GM12878 (cell line): ENCODE measurements around the gene DIS3L2. TPM values are rescaled to one million over a fixed set of nuclear protein-coding genes. Genes with fewer than 3 reads are reported as not detected.
"Not testable (repeated sequence)": the region's sequence is repeated elsewhere in the genome, so short reads cannot be mapped to it uniquely, and the experiment has no call there.

Experiments
- ATAC-seq: fragments of 200-7000 bp; cut with Tn5 transposase; 3 replicates; pipeline ENCODE4 v1.9.1; 2020; ENCODE audit warnings: mild to moderate bottlenecking, moderate library complexity
- BruUV-seq: library from RNA; stranded (reverse); fragments of 400-500 nt; replicated peaks from 2 replicates; lab custom pipeline; 2021; lab: Mats Ljungman, UMichigan
- CTCF ChIA-PET: fragments of 300-600 bp; sonication (Branson Sonifier 250); formaldehyde crosslinking; extraction: SDS; loops from one replicate; lab custom pipeline; 2021; ENCODE audit warnings: inconsistent platforms; lab: Yijun Ruan, JAX
- POLR2A ChIA-PET: fragments of 350-600 bp; formaldehyde crosslinking; extraction: SDS; loops from one replicate; lab custom pipeline; 2021; ENCODE audit warnings: inconsistent platforms; lab: Charles Lee
- RAD21 ChIA-PET: fragments of 300-600 bp; sonication (Branson Sonifier 250); formaldehyde crosslinking; loops from one replicate; lab custom pipeline; 2023; ENCODE audit warnings: antibody characterized with exemption; ENCODE audit not compliant: unreplicated experiment; lab: Charles Lee
- SMC1A ChIA-PET: fragments of 300-600 bp; sonication (Branson Sonifier 250); formaldehyde crosslinking; loops from one replicate; lab custom pipeline; 2023; ENCODE audit not compliant: unreplicated experiment, uncharacterized antibody; lab: Charles Lee
- DNase-seq: peaks from one replicate; pipeline ENCODE4 v3.0.0-alpha.2; 2011; ENCODE audit warnings: low read depth, low spot score
- FAIRE-seq: peaks from 3 replicates; lab custom pipeline; 2011; peaks lifted over from hg19 to GRCh38; lab: Jason Lieb, UNC
- H2AFZ ChIP-seq: 2 replicates; pipeline ENCODE4 v1.6.0; 2011; ENCODE audit warnings: low read depth, low read length, control low read depth; ENCODE audit not compliant: control insufficient read depth
- H3K27ac ChIP-seq: 2 replicates; pipeline ENCODE4 v1.5.1; 2011; ENCODE audit warnings: control low read depth; ENCODE audit not compliant: control insufficient read depth, insufficient read depth
- H3K27me3 ChIP-seq, 2 experiments: replicated peaks in 1 of 2; 2 replicates each; pipeline versions ENCODE4 v1.6.0 to v1.6.1; 2011; ENCODE audit warnings: low read length in 1 of 2; ENCODE audit not compliant: control insufficient read depth in 2 of 2, insufficient read depth in 2 of 2
- H3K36me3 ChIP-seq, 2 experiments: 2 replicates each; pipeline ENCODE4 v1.5.1; 2011; ENCODE audit warnings: low read length in 1 of 2; ENCODE audit not compliant: control insufficient read depth in 2 of 2, insufficient read depth in 2 of 2
- H3K4me1 ChIP-seq: 2 replicates; pipeline ENCODE4 v1.6.1; 2011; ENCODE audit warnings: mild to moderate bottlenecking, low read length, moderate library complexity, mixed read lengths; ENCODE audit not compliant: control insufficient read depth, insufficient read depth
- H3K4me2 ChIP-seq: 2 replicates; pipeline ENCODE4 v1.6.0; 2011; ENCODE audit warnings: control low read depth; ENCODE audit not compliant: control insufficient read depth, insufficient read depth
- H3K4me3 ChIP-seq: fragments of 200-600 bp; sonication (generic); 2 replicates; pipeline ENCODE4 v1.5.1; 2016
- H3K79me2 ChIP-seq: 2 replicates; pipeline ENCODE4 v1.6.0; 2011; ENCODE audit warnings: low read length; ENCODE audit not compliant: control insufficient read depth, insufficient read depth
- H3K9ac ChIP-seq: 2 replicates; pipeline ENCODE4 v1.8.0; 2011; ENCODE audit warnings: low read length, control low read depth, mixed read lengths; ENCODE audit not compliant: control insufficient read depth, insufficient read depth
- H3K9me3 ChIP-seq: replicated peaks from 3 replicates; pipeline ENCODE4 v1.5.1; 2011; ENCODE audit warnings: mild to moderate bottlenecking, low read length; ENCODE audit not compliant: control insufficient read depth, insufficient read depth
- H4K20me1 ChIP-seq: 2 replicates; pipeline ENCODE4 v1.6.0; 2011; ENCODE audit not compliant: control insufficient read depth, insufficient read depth
- CHD2 ChIP-seq: IDR thresholded peaks from 2 replicates; pipeline ENCODE4 v1.6.1; 2011; ENCODE audit warnings: low read depth, low read length, improper control_type of control experiment, borderline replicate concordance
- IKZF2 ChIP-seq, 2 experiments: fragments of 450-650 bp; IDR thresholded peaks; 2 replicates each; pipeline ENCODE4 v1.6.1; 2017; ENCODE audit warnings: mild to moderate bottlenecking in 2 of 2, moderate library complexity in 2 of 2
- MYB ChIP-seq: fragments of 150-350 bp; IDR thresholded peaks from 2 replicates; pipeline ENCODE4 v1.6.1; 2014; ENCODE audit warnings: mild to moderate bottlenecking, low read depth, low read length, borderline replicate concordance
- POU2F2 ChIP-seq: IDR thresholded peaks from 3 replicates; pipeline ENCODE4 v1.6.1; 2011; ENCODE audit warnings: low read depth, mild to moderate bottlenecking, low read length, borderline replicate concordance
- RCOR1 ChIP-seq: conservative IDR thresholded peaks from 2 replicates; pipeline ENCODE4 v1.6.1; 2012; ENCODE audit warnings: low read depth, low read length, improper control_type of control experiment
- ZBED1 ChIP-seq: IDR thresholded peaks from 2 replicates; pipeline ENCODE4 v1.6.1; 2016; ENCODE audit warnings: borderline replicate concordance
- WGBS: methylation state at CpG from one replicate; pipeline ENCODE4 v1.1.6; 2016; ENCODE audit warnings: low lambda C conversion rate; ENCODE audit not compliant: insufficient replicate concordance, insufficient coverage; ENCODE audit errors: missing lambda C conversion rate; 5-methylcytosine and 5-hydroxymethylcytosine counted together
- in situ Hi-C: fragments of 300-500 bp; cut with MboI; formaldehyde crosslinking; loops from 9 replicates; pipeline ENCODE4 v1.14.3; 2018; ENCODE audit warnings: mixed read lengths
- intact Hi-C: fragments of 100-400 bp; cut with micrococcal nuclease; formaldehyde crosslinking; loops from one replicate; pipeline ENCODE4 v1.14.2; 2022; ENCODE audit not compliant: unreplicated experiment
- polyA plus RNA-seq, 11 experiments: library from polyadenylated mRNA; depleted of rRNA in 4 of 11; unstranded in 6 of 11; stranded (reverse) in 5 of 11; fragments of >200 nt; fragmentation: Nextera tagmentation in 4 of 11; fragmentation: Illumina TruSeq in 1 of 11; extraction: Ambion mirVana in 4 of 11; extraction: Trizol in 1 of 11; gene quantifications; 1 replicate in 1 of 11; 2 replicates in 10 of 11; pipeline versions ENCODE4 v1.2.1 to v1.2.3, GENCODE V29; 2011 to 2016; ENCODE audit warnings: inconsistent platforms in 2 of 11, missing spikeins in 2 of 11, low read depth in 1 of 11
- total RNA-seq, 4 experiments: library from RNA; depleted of rRNA in 3 of 4; stranded (reverse); fragments of >200 nt in 3 of 4; fragmentation: Illumina TruSeq in 1 of 4; extraction: Trizol in 1 of 4; gene quantifications; 2 replicates each; pipeline versions ENCODE4 v1.2.1 to v1.2.3, GENCODE V29; 2013 to 2021

The DIS3L2 gene
- total and polyA plus RNA-seq, 10 of the 15 experiments (the other 5 are each of a cell fraction or from before 2014, with no cell fraction given) = 3.5 to 27.1 (median 16.0) TPM

DNA sequence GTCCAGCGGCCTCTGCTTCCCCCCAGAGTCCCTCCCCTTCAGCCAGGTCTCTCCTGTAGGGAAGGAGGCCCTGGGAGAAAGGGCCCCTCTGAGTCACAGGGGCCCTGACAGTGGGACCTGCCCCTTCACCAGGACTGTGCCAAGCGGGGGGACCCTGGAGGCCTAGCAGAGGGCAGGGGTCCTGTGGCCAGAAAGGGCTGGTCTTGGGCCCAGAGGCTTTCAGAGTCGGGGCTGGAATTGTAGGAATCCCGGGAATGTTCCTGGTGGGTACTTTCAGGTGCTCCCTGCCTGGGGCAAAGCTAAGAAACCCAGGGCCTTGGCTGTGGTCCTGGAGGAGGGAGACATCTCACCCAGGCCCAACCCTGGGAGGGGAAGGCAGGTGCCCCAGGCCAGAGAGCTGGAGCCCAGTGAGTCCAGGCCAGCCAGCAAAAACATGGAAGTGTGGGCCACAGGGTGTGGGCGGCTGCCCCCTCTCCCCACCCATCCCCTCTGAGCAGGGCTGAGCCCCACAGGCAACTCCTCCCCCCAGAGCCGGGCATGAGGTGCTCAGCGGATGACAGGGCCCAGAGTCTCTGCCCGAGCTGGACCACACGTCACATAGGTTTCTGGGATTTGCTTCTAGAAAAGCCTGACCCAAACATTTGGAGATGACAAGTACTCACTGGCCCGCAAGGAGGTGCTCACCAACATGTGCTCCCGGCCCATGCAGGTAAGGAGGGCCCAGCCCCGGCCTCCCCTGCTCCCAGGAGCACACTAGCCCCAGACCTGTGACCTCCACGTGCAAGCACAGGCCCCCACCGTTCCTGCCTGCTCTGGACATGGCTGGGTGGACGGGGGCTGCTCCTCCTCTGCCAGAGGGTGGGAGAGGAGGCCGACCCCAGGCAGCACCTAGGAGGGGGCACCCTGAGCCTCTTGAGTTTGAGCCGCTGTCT is 368.8 kb downstream of the DIS3L2 start:
- ChIA-PET CTCF (interaction anchor here (0.6 to 3.2 kb wide), 2 partner anchors 9 to 429 kb away, joined by 3 to 11 read pairs; no protein-coding TSS in a partner anchor), POLR2A (no interaction called here), SMC1A (no interaction called here), RAD21 (no interaction called here)
- Histone ChIP-seq H3K9ac (no peak overlapping the region), H2AFZ (no peak overlapping the region), H3K79me2 (no peaks in the 10 kb centered on the region), H3K9me3 (no peaks in the 10 kb centered on the region), H3K4me1 (peaks cover 10% of the 10 kb centered on the region), H3K36me3 (no peaks in the 10 kb centered on the region; a peak in 1 of 4 replicates), H3K4me2 (no peak overlapping the region), H3K27me3 (no peaks in the 10 kb centered on the region), H3K27ac (no peak overlapping the region), H3K4me3 (no peak overlapping the region), H4K20me1 (no peaks in the 10 kb centered on the region)
- in situ Hi-C loops = no loop called here
- ATAC-seq (no peak), FAIRE-seq (no peak), DNase-seq (no peak)
- no TSS peak for BruUV-seq
- TF ChIP-seq MYB (no peak), CHD2 (no peak), IKZF2 (IDR thresholded peaks at IDR 0.05) (no peak), ZBED1 (no peak), RCOR1 (no peak), POU2F2 (no peak)
- 73% methylated on average over 16 of the region's 17 CpGs for WGBS
- intact Hi-C loops = no loop called here

DNA sequence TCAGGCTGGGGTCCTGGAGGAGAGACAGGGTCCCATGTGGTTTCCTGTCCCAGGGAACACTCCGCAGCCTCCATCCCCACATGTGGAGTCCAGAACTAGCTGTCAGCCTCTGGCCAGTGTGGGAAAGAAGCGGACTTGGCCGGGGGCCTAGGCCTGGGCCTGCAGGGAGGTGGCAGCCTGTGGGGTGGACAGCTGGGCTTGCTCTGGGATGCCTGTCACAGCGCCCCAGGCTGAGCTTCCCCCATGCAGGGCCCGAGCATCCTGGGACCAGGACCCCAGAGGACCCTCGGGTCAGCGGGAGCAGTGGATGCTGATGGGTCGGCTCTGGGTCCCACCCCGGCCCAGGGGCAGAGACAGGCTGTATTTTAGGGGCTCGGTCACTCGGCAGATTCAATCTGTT is 369.5 kb downstream of the DIS3L2 start:
- H3K4me2 ChIP-seq, H3K4me3 ChIP-seq, H3K36me3 ChIP-seq, ATAC-seq, H3K27ac ChIP-seq, H3K9me3 ChIP-seq, in situ Hi-C loops, BruUV-seq, SMC1A ChIA-PET, H3K27me3 ChIP-seq, RAD21 ChIA-PET, H4K20me1 ChIP-seq, DNase-seq, intact Hi-C loops, FAIRE-seq, H3K9ac ChIP-seq, H2AFZ ChIP-seq, POLR2A ChIA-PET, H3K79me2 ChIP-seq: not testable (repeated sequence)
- CTCF ChIA-PET = interaction anchor here (0.6 kb wide), 1 partner anchor 9 kb away, joined by 3 read pairs; no protein-coding TSS in a partner anchor
- peaks cover 10% of the 10 kb centered on the region for H3K4me1 ChIP-seq
- 71% methylated on average over 11 of the region's 11 CpGs for WGBS

DNA sequence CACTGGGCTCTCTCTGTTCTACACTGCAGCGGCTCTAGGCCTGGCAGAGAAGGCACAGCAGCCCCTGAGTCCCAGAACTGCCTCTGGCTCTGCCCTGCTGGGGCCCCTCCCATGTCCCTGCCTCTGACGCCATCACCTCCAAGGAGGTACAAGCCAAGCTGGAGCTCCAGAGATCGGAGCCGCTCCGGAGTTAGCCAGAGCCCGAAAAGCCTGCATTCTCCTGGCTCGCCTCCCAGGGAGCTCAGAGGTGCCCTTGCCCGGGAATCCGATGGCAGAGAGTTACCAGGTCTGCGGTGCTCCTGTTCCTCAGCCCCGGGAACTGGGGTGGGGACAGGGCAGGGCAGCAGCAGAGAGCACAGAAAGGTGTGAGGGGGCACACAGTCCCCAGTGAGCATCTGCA is 370.1 kb downstream of the DIS3L2 start:
- SMC1A ChIA-PET, H3K79me2 ChIP-seq, CTCF ChIA-PET, H3K9ac ChIP-seq, H3K9me3 ChIP-seq, BruUV-seq, H4K20me1 ChIP-seq, H3K27me3 ChIP-seq, POLR2A ChIA-PET, FAIRE-seq, H3K4me2 ChIP-seq, ATAC-seq, in situ Hi-C loops, H3K4me3 ChIP-seq, H3K36me3 ChIP-seq, DNase-seq, RAD21 ChIA-PET, H2AFZ ChIP-seq, H3K27ac ChIP-seq, intact Hi-C loops: not testable (repeated sequence)
- H3K4me1 ChIP-seq = peaks cover 10% of the 10 kb centered on the region
- 88% methylated on average over 10 of the region's 11 CpGs for WGBS
